ENCODE data around the gene ELK4. TPM values are rescaled to one million over a fixed set of nuclear protein-coding genes. Genes with fewer than 3 reads are reported as not detected.

ELK4 gene
- polyA plus RNA-seq, 2 of the 4 experiments (the other 2 are of a cell fraction), result 5.8 to 11.9 TPM

DNA sequence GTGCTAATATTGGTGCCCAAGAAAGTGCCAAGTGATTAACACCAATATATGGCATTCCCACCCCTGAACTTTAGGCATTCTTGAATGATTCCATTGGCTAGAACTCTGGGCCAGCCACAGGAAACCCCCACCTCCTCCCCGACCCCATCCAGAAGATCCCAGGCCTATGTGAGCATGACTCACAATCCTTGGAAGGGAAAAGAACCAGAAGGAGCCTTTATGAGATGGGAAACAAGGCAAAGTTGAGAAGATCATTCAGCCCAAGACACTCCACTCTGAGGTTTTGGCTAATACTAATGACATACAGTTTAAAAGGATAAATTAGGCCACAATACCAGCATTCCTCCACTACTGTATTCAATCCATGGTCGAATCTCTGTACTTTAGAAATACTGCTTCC is 21.8 kb downstream of the ELK4 start:
- no peak overlapping the region for H3K4me2 ChIP-seq
- peaks cover 9% of the 10 kb centered on the region for H3K4me1 ChIP-seq
- TF ChIP-seq SMC3 (IDR thresholded peaks at IDR 0.05) (no peak), KDM1A (IDR thresholded peaks at IDR 0.05; ENCODE audit: low read depth) (no peak), MAZ (IDR thresholded peaks at IDR 0.05; ENCODE audit: borderline replicate concordance, low read depth, low read length) (no peak), ZC3H11A (IDR thresholded peaks at IDR 0.05) (no peak), RARB (CRISPR knock-in tag; IDR thresholded peaks at IDR 0.05) (no peak), FOSL2 (IDR thresholded peaks at IDR 0.05) (no peak), FOSL2 (CRISPR knock-in tag; IDR thresholded peaks at IDR 0.05) (no peak), CBX2 (IDR thresholded peaks at IDR 0.05; ENCODE audit: borderline replicate concordance, low read depth) (no peak), ZFP36 (IDR thresholded peaks at IDR 0.05; ENCODE audit: borderline replicate concordance, partially characterized antibody) (no peak), HOXA7 (CRISPR knock-in tag; IDR thresholded peaks at IDR 0.05) (no peak), HOXB13 (CRISPR knock-in tag; IDR thresholded peaks at IDR 0.05; ENCODE audit: low read depth) (no peak), NFE2L2 (conservative IDR thresholded peaks at IDR 0.05; ENCODE audit: low read length) (no peak), RAD21 (conservative IDR thresholded peaks at IDR 0.05 in 1 of 2, IDR thresholded peaks at IDR 0.05 in 1 of 2) (no peak), ESRRA (IDR thresholded peaks at IDR 0.05; ENCODE audit: borderline replicate concordance, low read length) (no peak), HDAC2 (IDR thresholded peaks at IDR 0.05) (no peak)
- TF ChIP-seq, protein P1, sequence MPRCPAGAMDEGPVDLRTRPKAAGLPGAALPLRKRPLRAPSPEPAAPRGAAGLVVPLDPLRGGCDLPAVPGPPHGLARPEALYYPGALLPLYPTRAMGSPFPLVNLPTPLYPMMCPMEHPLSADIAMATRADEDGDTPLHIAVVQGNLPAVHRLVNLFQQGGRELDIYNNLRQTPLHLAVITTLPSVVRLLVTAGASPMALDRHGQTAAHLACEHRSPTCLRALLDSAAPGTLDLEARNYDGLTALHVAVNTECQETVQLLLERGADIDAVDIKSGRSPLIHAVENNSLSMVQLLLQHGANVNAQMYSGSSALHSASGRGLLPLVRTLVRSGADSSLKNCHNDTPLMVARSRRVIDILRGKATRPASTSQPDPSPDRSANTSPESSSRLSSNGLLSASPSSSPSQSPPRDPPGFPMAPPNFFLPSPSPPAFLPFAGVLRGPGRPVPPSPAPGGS (IDR thresholded peaks at IDR 0.05), result no peak
- TF ChIP-seq, protein P2, sequence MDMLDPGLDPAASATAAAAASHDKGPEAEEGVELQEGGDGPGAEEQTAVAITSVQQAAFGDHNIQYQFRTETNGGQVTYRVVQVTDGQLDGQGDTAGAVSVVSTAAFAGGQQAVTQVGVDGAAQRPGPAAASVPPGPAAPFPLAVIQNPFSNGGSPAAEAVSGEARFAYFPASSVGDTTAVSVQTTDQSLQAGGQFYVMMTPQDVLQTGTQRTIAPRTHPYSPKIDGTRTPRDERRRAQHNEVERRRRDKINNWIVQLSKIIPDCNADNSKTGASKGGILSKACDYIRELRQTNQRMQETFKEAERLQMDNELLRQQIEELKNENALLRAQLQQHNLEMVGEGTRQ (IDR thresholded peaks at IDR 0.05), result no peak
- TF ChIP-seq, protein P3, sequence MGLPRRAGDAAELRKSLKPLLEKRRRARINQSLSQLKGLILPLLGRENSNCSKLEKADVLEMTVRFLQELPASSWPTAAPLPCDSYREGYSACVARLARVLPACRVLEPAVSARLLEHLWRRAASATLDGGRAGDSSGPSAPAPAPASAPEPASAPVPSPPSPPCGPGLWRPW (IDR thresholded peaks at IDR 0.05), result no peak
- FAIRE-seq (no peak), ATAC-seq (peak in 1 of 2 experiments; percentile 40; a peak in 2 of 6 replicates), DNase-seq (ENCODE audit: low read depth in 1 of 2, low spot score in 1 of 2) (no peak)
- WGBS (ENCODE audit: missing lambda C conversion rate), result 58% methylated on average over 2 of the region's 2 CpGs
- H3K9me3 ChIP-seq, result no peaks in the 10 kb centered on the region
- no peak overlapping the region for H3K27ac ChIP-seq
- no peak overlapping the region for H3K4me3 ChIP-seq
- POLR2A ChIA-PET, result no interaction called here
- CTCF ChIA-PET, result no interaction called here

DNA sequence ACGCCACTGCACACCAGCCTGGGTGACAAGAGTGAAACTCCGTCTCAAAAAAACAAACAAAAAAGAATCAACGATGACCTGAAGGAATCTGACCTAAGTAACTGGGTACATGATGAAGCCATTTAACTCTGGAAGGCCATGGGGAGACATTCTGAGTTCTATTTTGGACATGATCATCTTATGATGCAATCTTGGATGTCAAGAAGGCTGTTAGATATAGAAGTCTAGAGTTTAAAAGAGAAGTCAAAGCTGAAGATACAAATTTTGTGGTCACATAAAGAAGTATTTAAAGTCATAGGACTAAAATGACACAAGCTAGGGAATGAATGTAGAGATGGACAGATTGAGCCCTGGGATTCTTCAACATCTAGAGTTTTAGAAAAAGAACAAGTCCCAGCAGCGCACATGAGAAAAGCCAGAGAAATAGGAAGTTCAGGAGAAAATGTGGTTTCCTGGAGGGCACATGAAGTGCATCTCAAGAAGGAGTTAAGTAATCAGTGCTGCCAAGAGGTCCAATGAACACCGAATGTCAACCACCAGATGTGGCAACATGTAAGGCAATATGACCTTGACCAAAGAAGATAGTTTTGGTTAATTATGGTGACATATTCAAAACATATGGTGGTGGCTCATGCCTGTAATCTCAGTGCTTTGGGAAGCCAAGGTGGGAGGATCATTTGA is 26.8 kb downstream of the ELK4 start:
- no peak overlapping the region for H3K27ac ChIP-seq
- no peak overlapping the region for H3K4me3 ChIP-seq
- no peak for DNase-seq (ENCODE audit: low read depth in 1 of 2, low spot score in 1 of 2)
- FAIRE-seq, result no peak
- no peak for ATAC-seq
- no peak overlapping the region for H3K4me2 ChIP-seq
- peaks cover 2% of the 10 kb centered on the region for H3K4me1 ChIP-seq
- CTCF ChIA-PET, result interaction anchor here (1.3 to 1.4 kb wide), 3 partner anchors 53 to 107 kb away, joined by 3 to 4 read pairs (median 4); no protein-coding TSS in a partner anchor
- POLR2A ChIA-PET, result no interaction called here
- WGBS (ENCODE audit: missing lambda C conversion rate), result 88% methylated on average over 5 of the region's 5 CpGs
- H3K9me3 ChIP-seq, result no peaks in the 10 kb centered on the region
- TF ChIP-seq, protein P4, sequence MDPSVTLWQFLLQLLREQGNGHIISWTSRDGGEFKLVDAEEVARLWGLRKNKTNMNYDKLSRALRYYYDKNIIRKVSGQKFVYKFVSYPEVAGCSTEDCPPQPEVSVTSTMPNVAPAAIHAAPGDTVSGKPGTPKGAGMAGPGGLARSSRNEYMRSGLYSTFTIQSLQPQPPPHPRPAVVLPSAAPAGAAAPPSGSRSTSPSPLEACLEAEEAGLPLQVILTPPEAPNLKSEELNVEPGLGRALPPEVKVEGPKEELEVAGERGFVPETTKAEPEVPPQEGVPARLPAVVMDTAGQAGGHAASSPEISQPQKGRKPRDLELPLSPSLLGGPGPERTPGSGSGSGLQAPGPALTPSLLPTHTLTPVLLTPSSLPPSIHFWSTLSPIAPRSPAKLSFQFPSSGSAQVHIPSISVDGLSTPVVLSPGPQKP (IDR thresholded peaks at IDR 0.05; ENCODE audit: low read depth, low read length), result no peak
- TF ChIP-seq, protein P5, sequence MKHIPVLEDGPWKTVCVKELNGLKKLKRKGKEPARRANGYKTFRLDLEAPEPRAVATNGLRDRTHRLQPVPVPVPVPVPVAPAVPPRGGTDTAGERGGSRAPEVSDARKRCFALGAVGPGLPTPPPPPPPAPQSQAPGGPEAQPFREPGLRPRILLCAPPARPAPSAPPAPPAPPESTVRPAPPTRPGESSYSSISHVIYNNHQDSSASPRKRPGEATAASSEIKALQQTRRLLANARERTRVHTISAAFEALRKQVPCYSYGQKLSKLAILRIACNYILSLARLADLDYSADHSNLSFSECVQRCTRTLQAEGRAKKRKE (CRISPR knock-in tag; IDR thresholded peaks at IDR 0.05; ENCODE audit: low read depth), result no peak
- TF ChIP-seq, protein P2 (IDR thresholded peaks at IDR 0.05), result no peak
- TF ChIP-seq, protein P6, sequence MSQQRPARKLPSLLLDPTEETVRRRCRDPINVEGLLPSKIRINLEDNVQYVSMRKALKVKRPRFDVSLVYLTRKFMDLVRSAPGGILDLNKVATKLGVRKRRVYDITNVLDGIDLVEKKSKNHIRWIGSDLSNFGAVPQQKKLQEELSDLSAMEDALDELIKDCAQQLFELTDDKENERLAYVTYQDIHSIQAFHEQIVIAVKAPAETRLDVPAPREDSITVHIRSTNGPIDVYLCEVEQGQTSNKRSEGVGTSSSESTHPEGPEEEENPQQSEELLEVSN (IDR thresholded peaks at IDR 0.05; ENCODE audit: borderline replicate concordance, low read depth), result no peak
- TF ChIP-seq TP53 (CRISPR knock-in tag; IDR thresholded peaks at IDR 0.05), result no peak
- no peak for TF ChIP-seq KDM5A (IDR thresholded peaks at IDR 0.05)
- TF ChIP-seq JUN (IDR thresholded peaks at IDR 0.05), result no peak
- no peak for TF ChIP-seq HOXB13 (CRISPR knock-in tag; IDR thresholded peaks at IDR 0.05; ENCODE audit: low read depth)
- TF ChIP-seq HOXB5 (CRISPR knock-in tag; IDR thresholded peaks at IDR 0.05), result no peak
- TF ChIP-seq, protein P7, sequence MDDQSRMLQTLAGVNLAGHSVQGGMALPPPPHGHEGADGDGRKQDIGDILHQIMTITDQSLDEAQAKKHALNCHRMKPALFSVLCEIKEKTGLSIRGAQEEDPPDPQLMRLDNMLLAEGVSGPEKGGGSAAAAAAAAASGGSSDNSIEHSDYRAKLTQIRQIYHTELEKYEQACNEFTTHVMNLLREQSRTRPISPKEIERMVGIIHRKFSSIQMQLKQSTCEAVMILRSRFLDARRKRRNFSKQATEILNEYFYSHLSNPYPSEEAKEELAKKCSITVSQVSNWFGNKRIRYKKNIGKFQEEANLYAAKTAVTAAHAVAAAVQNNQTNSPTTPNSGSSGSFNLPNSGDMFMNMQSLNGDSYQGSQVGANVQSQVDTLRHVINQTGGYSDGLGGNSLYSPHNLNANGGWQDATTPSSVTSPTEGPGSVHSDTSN (IDR thresholded peaks at IDR 0.05), result no peak
- no peak for TF ChIP-seq RNF2 (IDR thresholded peaks at IDR 0.05; ENCODE audit: borderline replicate concordance, low read depth)
- no peak for TF ChIP-seq ZSCAN20 (CRISPR knock-in tag; IDR thresholded peaks at IDR 0.05)
- TF ChIP-seq POLR2AphosphoS2 (conservative IDR thresholded peaks at IDR 0.05; ENCODE audit: low read length), result no peak
- TF ChIP-seq KDM1A (IDR thresholded peaks at IDR 0.05; ENCODE audit: low read depth), result no peak
- no peak for TF ChIP-seq EP300 (IDR thresholded peaks at IDR 0.05)
